Kidney epithelial cell (primary cell): Measurements from ENCODE around the gene CSPG4. TPM values are rescaled to one million over a fixed set of nuclear protein-coding genes. Genes with fewer than 3 reads are reported as not detected.
"Not testable (repeated sequence)": the region's sequence is repeated elsewhere in the genome, so short reads cannot be mapped to it uniquely, and the experiment has no call there.

Source experiments
- DNase-seq: peaks from one replicate; pipeline ENCODE4 v3.0.0-alpha.2; 2010; ENCODE audit warnings: low read depth
- H3K27me3 ChIP-seq: 2 replicates; pipeline ENCODE4 v1.6.0; 2011; ENCODE audit warnings: low read length; ENCODE audit not compliant: control insufficient read depth, insufficient read depth
- H3K36me3 ChIP-seq: 2 replicates; pipeline ENCODE4 v1.5.1; 2011; ENCODE audit warnings: low read length; ENCODE audit not compliant: control insufficient read depth, insufficient read depth
- H3K4me3 ChIP-seq: 2 replicates; pipeline ENCODE4 v1.5.1; 2011; ENCODE audit warnings: low read depth, mild to moderate bottlenecking, control low read depth, low read length
- total RNA-seq: library from RNA; depleted of rRNA; stranded (reverse); fragments of >200 nt; gene quantifications from 2 replicates; pipeline ENCODE4 v1.2.3, GENCODE V29; 2015
- TF ChIP-seq, protein P1 (sequence below): IDR thresholded peaks from 2 replicates; pipeline ENCODE4 v1.5.1; 2011; ENCODE audit warnings: mild to moderate bottlenecking, moderate library complexity, low read length, control low read depth, inconsistent platforms; ENCODE audit not compliant: insufficient read depth, poor library complexity, severe bottlenecking

The CSPG4 gene
- total RNA-seq, 1 donor from 2014 or later = 1.7 TPM

DNA sequence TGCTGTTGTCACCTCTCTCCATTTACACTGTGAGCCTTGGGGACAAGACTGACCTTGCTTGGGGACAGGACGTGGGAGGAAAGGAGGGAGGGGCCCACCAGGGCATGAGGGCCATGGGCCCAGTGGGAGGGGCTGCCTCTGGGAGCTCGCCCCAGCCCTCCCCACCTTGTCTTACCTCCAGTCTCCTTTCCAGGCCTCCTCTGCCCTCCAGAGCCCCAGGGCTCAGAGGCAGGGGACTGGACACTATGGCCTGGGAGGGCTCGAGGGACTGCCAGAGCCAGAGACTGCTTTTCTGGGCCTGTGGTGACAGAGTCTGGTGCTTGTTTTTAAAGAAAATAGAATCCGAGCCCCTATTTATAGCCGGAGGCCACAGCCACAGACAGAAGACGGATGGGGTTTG is 10.2 kb downstream of the CSPG4 start:
- Histone ChIP-seq H3K4me3 (no peak overlapping the region), H3K36me3 (no peaks in the 10 kb centered on the region), H3K27me3 (no peaks in the 10 kb centered on the region)
- DNase-seq = no peak
- TF ChIP-seq, protein P1, sequence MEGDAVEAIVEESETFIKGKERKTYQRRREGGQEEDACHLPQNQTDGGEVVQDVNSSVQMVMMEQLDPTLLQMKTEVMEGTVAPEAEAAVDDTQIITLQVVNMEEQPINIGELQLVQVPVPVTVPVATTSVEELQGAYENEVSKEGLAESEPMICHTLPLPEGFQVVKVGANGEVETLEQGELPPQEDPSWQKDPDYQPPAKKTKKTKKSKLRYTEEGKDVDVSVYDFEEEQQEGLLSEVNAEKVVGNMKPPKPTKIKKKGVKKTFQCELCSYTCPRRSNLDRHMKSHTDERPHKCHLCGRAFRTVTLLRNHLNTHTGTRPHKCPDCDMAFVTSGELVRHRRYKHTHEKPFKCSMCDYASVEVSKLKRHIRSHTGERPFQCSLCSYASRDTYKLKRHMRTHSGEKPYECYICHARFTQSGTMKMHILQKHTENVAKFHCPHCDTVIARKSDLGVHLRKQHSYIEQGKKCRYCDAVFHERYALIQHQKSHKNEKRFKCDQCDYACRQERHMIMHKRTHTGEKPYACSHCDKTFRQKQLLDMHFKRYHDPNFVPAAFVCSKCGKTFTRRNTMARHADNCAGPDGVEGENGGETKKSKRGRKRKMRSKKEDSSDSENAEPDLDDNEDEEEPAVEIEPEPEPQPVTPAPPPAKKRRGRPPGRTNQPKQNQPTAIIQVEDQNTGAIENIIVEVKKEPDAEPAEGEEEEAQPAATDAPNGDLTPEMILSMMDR = no peak

DNA sequence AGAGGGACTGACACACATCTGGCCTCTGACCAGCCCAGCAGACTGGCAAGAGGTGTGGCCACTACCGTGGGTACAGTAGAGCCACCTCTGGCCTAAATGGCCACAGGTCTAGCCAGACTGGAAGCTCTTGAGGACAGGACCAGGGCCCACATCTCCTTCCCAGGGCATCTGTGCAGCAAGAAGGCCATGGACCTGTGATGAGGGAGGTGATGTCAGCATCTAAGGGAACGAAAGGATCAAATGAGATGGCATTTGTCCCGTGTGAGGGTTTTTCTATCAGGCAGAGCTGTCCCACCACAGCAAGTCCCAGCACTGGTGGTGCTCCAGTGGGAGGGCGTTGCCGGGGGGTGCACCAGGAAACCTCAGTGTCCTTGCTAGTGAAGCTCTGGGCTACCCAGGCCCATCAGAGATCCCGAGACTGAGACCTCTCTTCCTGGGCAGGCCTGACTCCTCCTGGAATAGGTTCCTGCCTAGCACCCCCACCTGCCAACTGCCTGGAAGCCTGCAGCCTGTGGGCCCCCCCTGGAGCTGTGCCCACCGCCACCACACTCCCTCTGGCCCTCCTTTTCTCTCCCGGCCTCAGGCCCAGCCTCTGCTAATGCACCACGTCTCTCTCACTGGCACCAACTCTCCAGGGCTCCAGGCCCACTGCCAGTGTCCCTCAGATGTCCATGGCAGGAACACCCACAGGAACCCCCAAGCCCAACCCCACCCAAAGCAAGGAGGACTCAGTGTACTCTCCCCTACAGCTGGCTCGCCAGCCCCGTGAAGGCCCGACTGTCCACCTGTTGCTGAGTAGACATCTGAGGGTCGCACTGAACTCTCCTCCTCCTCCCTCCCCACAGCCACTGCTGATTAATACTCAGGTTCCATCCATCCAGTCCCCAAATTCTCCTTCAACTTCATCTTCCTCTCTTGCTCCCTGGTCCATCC is 11.3 kb downstream of the CSPG4 start:
- not testable (repeated sequence) for H3K27me3 ChIP-seq, H3K4me3 ChIP-seq, DNase-seq, H3K36me3 ChIP-seq

DNA sequence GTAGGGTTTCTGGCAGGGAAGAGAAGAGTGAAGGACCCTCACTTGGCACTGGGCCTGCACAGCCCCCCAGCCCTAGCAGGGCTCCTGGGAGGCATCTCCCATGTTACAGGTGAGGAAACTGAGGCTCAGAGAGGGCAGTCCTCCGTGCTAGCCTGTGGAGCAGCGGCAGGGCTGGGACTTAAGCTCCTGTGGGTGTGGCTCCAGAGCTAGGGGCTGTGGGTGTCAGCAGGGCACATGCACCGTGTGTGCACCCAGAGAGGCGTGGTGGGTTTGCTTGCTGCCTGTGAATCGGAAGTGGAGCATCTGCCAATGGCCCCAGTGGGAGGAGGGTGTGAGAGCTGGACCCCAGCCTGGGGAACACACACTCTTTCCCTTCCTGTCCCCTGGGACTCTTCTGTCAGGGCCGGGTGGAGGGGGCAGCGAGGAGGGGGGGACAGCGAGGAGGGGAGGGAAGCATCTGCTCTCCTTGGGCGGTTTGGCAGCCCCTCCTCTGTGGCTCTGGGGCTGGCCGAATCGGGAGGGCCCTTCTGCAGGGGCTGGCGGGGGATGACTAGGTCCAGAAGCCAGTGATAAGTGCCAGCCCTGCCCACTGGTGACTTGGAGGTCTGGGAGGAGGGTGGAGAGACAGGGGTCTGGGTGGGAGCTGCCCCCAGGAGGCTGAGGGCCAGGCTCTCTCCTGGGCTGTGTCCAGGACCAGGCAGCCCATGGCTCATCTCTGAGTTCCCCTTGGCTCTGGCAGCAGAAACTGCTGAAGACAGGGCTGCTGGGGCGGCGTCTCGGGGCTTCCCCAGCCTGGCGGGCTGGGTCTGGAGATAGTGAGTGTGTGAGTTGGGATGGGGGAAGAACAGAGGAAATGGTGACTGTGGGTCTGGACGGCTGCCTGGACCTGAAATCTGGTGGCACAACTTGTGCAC is 12.4 kb downstream of the CSPG4 start:
- not testable (repeated sequence) for H3K36me3 ChIP-seq, H3K4me3 ChIP-seq, H3K27me3 ChIP-seq, DNase-seq

DNA sequence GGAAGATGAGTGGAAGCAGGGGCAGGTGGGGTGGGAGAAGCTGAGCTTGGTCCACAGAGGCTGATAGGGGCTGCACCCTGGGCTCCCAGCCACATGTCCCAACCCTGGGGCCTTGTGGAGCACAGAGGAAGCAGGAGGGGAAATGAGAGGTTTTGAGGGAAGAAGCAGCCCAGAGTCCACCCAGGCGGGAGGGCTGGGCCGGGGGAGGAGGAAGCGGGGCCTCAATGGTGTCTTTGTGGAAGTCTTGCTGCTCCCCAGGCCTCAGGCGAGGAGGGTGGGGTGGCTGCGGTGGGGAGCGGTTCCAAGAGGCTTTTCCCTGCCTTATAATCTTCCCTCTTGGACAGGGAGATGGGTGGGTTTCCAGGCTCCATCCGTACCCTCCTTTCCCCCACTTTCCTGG is 13.1 kb downstream of the CSPG4 start:
- not testable (repeated sequence) for H3K4me3 ChIP-seq, H3K36me3 ChIP-seq, DNase-seq, H3K27me3 ChIP-seq

DNA sequence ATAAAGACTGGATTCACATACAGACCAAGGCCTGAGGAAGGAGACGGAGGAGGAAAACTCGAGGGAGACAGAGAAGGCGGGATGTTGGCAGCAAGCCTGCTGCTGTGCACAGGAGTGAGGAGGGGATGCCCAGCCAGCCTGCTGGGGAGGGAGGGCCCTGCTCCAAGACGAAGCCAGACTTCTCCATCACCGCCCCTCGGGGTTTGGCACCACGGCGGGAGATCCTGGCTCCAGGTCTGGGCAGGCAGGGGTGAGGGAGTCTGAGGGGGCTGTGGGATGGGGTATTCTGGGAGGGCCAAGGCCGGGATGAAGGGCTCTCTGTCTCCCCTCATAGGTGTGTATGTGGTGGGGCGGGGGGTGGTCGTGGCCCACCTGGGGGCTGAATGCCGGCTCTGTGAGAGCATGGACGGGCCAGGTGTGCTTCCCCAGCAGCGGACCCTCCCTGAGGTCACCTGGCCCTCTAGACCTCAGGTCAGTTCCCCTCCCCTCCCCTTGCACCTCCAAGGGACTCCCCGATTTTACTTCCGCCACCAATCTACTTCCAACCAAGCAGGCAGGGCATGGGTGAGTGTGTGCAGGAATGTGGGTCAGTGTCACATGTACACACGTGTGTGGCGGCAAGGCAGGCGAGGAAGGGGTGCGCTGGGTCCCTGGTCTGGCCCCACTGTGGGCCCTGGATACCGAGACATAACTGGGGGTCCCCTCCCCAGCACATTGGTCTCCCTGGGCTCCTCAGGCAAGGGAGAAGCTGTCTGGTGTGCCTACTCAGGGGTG is 14.5 kb downstream of the CSPG4 start:
- H3K4me3 ChIP-seq, DNase-seq, H3K27me3 ChIP-seq, H3K36me3 ChIP-seq: not testable (repeated sequence)

DNA sequence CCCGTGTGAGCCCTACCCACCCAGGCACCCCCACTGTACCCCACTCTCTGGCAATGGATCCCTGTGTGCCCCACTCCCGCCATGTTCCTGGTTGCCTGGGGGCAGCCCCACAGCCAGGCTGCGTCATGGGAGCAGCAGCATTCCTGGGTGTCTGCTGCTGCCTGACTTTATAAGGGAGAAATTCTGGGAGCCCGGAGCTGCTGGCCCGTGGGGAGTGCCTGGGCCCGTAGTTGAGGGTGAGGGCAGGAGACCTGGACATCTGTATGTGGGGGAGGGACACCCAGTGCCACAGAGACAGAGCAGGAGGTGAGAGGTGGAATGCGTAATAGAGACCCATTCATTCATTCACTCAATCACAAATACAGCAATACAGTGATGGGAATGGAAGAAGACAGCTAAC is 15.1 kb downstream of the CSPG4 start:
- TF ChIP-seq, protein P1 = no peak
- Histone ChIP-seq H3K4me3 (no peak overlapping the region), H3K36me3 (no peaks in the 10 kb centered on the region), H3K27me3 (no peaks in the 10 kb centered on the region)
- DNase-seq = no peak

DNA sequence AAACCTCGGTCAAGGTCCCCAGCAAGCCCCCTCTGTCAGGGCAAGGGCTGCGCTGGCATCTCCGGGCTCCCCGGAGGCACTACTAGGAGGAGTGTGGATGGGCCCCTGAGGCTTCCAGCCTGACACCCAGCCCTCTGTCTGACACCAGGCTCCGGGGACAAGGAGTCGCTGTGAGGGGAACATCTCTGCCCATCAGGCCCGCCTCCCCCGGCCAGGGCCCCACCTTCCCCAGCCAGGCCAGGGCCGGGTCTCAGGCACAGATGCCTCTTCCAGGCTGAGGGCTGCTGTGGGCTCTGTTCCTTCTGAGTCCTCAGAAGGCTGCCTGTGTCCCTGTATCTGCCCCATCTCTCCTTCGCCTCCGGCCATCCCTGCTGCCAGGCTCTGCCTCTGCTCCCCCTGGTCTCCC is 15.8 kb downstream of the CSPG4 start:
- Histone ChIP-seq H3K36me3 (no peaks in the 10 kb centered on the region), H3K4me3 (no peak overlapping the region), H3K27me3 (no peaks in the 10 kb centered on the region)
- DNase-seq = no peak
- TF ChIP-seq, protein P1 = no peak
